CD14-positive monocyte (primary cell): ENCODE measurements around the gene RPUSD3. TPM values are rescaled to one million over a fixed set of nuclear protein-coding genes. Genes with fewer than 3 reads are reported as not detected.

Experiments
- DNase-seq, 3 donors: peaks; one replicate each; pipeline ENCODE4 v3.0.0-alpha.2; 2011 to 2022
- H2AFZ ChIP-seq: 2 replicates; pipeline ENCODE4 v1.6.0; 2012; ENCODE audit warnings: mild to moderate bottlenecking, low read depth, low read length, inconsistent platforms; ENCODE audit not compliant: insufficient read depth, poor library complexity, severe bottlenecking
- H3K27ac ChIP-seq, 2 donors: 1 replicate in 1 of 2; 2 replicates in 1 of 2; pipeline ENCODE4 v1.5.1; 2012 to 2013; ENCODE audit warnings: low read length in 2 of 2, control low read depth in 1 of 2, inconsistent platforms in 1 of 2, low read depth in 1 of 2, mild to moderate bottlenecking in 1 of 2
- H3K27me3 ChIP-seq, 2 donors: one replicate each; pipeline versions ENCODE4 v1.6.0 to v1.6.1; 2011 to 2013; ENCODE audit warnings: low read length in 2 of 2; ENCODE audit not compliant: control insufficient read depth in 2 of 2, insufficient read depth in 2 of 2
- H3K36me3 ChIP-seq, 2 donors: replicated peaks in 1 of 2; 1 replicate in 1 of 2; 2 replicates in 1 of 2; pipeline versions ENCODE4 v1.5.1 to v1.6.1; 2012 to 2013; ENCODE audit warnings: low read length in 2 of 2, control low read depth in 1 of 2, inconsistent platforms in 1 of 2, mild to moderate bottlenecking in 1 of 2; ENCODE audit not compliant: insufficient read depth in 2 of 2, control insufficient read depth in 1 of 2
- H3K4me1 ChIP-seq, 2 donors: 1 replicate in 1 of 2; 2 replicates in 1 of 2; pipeline versions ENCODE4 v1.5.1 to v1.6.1; 2012 to 2013; ENCODE audit warnings: low read length in 2 of 2, control low read depth in 1 of 2, inconsistent platforms in 1 of 2, mild to moderate bottlenecking in 1 of 2, moderate library complexity in 1 of 2; ENCODE audit not compliant: insufficient read depth in 2 of 2, control insufficient read depth in 1 of 2
- H3K4me2 ChIP-seq: replicated peaks from 2 replicates; pipeline ENCODE3; 2012; ENCODE audit warnings: low read length, moderate library complexity, mild to moderate bottlenecking; ENCODE audit not compliant: poor library complexity, severe bottlenecking; ENCODE audit errors: extremely low read depth
- H3K4me3 ChIP-seq, 3 experiments: fragments of 200-600 bp in 1 of 3; sonication (generic) in 1 of 3; replicated peaks in 1 of 3; 1 replicate in 2 of 3; 2 replicates in 1 of 3; pipeline ENCODE4 v1.5.1; 2011 to 2013; ENCODE audit warnings: low read length in 3 of 3, mild to moderate bottlenecking in 3 of 3, control low read depth in 2 of 3, low read depth in 2 of 3, inconsistent platforms in 1 of 3, moderate library complexity in 1 of 3
- H3K79me2 ChIP-seq: 2 replicates; pipeline ENCODE4 v1.6.0; 2012; ENCODE audit warnings: mild to moderate bottlenecking, control low read depth, inconsistent platforms, low read length, moderate library complexity; ENCODE audit not compliant: insufficient read depth
- H3K9ac ChIP-seq: 2 replicates; pipeline ENCODE4 v1.6.0; 2017; ENCODE audit warnings: low read length, mild to moderate bottlenecking; ENCODE audit not compliant: insufficient read depth, poor library complexity, severe bottlenecking
- H3K9me3 ChIP-seq, 2 donors: replicated peaks in 1 of 2; 1 replicate in 1 of 2; 2 replicates in 1 of 2; pipeline versions ENCODE4 v1.5.1 to v1.6.1; 2012 to 2013; ENCODE audit warnings: low read length in 2 of 2, control low read depth in 1 of 2; ENCODE audit not compliant: control insufficient read depth in 1 of 2, insufficient read depth in 1 of 2
- H4K20me1 ChIP-seq: 2 replicates; pipeline ENCODE4 v1.6.0; 2012; ENCODE audit warnings: mild to moderate bottlenecking, low read length, control low read depth, moderate library complexity; ENCODE audit not compliant: insufficient read depth
- H3K27ac Mint-ChIP-seq, 7 donors: one replicate each; pipeline ENCODE4 v1.8.0; 2020; ENCODE audit warnings: mild to moderate bottlenecking in 7 of 7, mixed read lengths in 7 of 7, moderate library complexity in 6 of 7, inconsistent platforms in 2 of 7
- H3K27me3 Mint-ChIP-seq, 3 donors: one replicate each; pipeline ENCODE4 v1.8.0; 2021 to 2022; ENCODE audit warnings: low read depth in 3 of 3, mild to moderate bottlenecking in 3 of 3, mixed read lengths in 3 of 3, moderate library complexity in 3 of 3, inconsistent platforms in 1 of 3
- H3K36me3 Mint-ChIP-seq, 2 donors: one replicate each; pipeline ENCODE4 v1.8.0; 2020; ENCODE audit warnings: mixed read lengths in 2 of 2, inconsistent platforms in 1 of 2, mild to moderate bottlenecking in 1 of 2
- H3K4me1 Mint-ChIP-seq: one replicate; pipeline ENCODE4 v1.8.0; 2020; ENCODE audit warnings: mild to moderate bottlenecking, mixed read lengths
- H3K4me3 Mint-ChIP-seq, 2 donors: one replicate each; pipeline ENCODE4 v1.8.0; 2020; ENCODE audit warnings: mild to moderate bottlenecking in 2 of 2, mixed read lengths in 2 of 2, moderate library complexity in 1 of 2
- H3K9me3 Mint-ChIP-seq, 7 donors: one replicate each; pipeline ENCODE4 v1.8.0; 2020 to 2022; ENCODE audit warnings: mixed read lengths in 7 of 7, mild to moderate bottlenecking in 6 of 7, moderate library complexity in 6 of 7, inconsistent platforms in 2 of 7
- WGBS: methylation state at CpG from one replicate; pipeline ENCODE4 v1.1.5; 2013; ENCODE audit warnings: missing lambda C conversion rate; ENCODE audit not compliant: insufficient coverage; 5-methylcytosine and 5-hydroxymethylcytosine counted together
- intact Hi-C, 2 donors: fragments of 100-400 bp; cut with micrococcal nuclease; formaldehyde crosslinking; loops; one replicate each; pipeline versions ENCODE4 v1.15.0 to v1.15.1; 2023
- polyA plus RNA-seq, 3 donors: library from polyadenylated mRNA; depleted of rRNA in 1 of 3; unstranded in 2 of 3; stranded (reverse) in 1 of 3; fragments of 300-500 nt in 2 of 3; fragments of >200 nt in 1 of 3; fragmentation: Illumina TruSeq in 2 of 3; gene quantifications; 1 replicate in 2 of 3; 2 replicates in 1 of 3; pipeline ENCODE4 v1.2.3, GENCODE V29; 2012 to 2021
- TF ChIP-seq, protein P1 (sequence below): fragments of 200-600 bp; IDR thresholded peaks from one replicate; pipeline ENCODE4 v1.8.0; 2022; ENCODE audit warnings: antibody characterized with exemption, mild to moderate bottlenecking

Gene RPUSD3
- polyA plus RNA-seq, 3 donors = 42.6 to 51.5 (median 43.4) TPM

DNA sequence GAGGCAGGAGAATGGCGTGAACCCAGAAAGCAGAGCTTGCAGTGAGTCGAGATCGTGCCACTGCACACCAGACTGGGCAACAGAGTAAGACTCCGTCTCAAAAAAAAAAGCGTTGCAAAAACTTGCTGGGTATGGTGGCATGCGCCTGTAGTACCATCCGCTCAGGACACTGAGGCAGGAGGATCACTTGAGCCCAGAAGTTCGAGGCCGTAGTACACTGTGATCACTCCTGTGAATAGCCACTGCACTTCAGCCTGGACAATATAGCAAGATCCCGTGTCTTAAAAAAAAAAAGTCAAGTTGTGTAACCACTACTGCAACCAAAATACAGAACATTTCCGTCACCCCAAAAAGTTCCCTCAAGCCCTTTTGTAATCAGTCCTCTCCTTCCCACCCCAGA lies 49.4 kb downstream of the RPUSD3 start:
- H3K36me3 Mint-ChIP-seq = peaks cover 31 to 58% of the 10 kb centered on the region in 2 donors
- peak overlapping the region; percentile 55 to 100 (median 97) for H3K27ac Mint-ChIP-seq
- intact Hi-C loops = loop anchor here (5.0 to 10.0 kb wide), 5 partner anchors 48 to 150 kb away; partner anchors contain the start of genes MTMR14 (in 2 of the 2), RPUSD3 (in 2 of the 2) and BRPF1 (in 1 of the 2)
- peaks cover 35% of the 10 kb centered on the region for H3K4me1 Mint-ChIP-seq
- Histone ChIP-seq H2AFZ (no peak overlapping the region), H3K9me3 (no peaks in the 10 kb centered on the region), H3K4me2 (peak overlapping the region; percentile 86), H3K79me2 (peaks cover 95% of the 10 kb centered on the region), H3K27ac (peak overlapping the region; percentile 1 to 97), H3K9ac (no peak overlapping the region), H3K4me3 (peak overlapping the region in 1 of 3 experiments; percentile 96), H3K36me3 (peaks cover 37 to 56% of the 10 kb centered on the region in 2 donors), H3K4me1 (peaks cover 39 to 42% of the 10 kb centered on the region in 2 donors), H3K27me3 (no peaks in the 10 kb centered on the region), H4K20me1 (peaks cover 62% of the 10 kb centered on the region)
- DNase-seq = no peak
- H3K27me3 Mint-ChIP-seq = peaks cover 0 to 1% (median 0%) of the 10 kb centered on the region in 3 donors
- 93% methylated on average over 10 of the region's 11 CpGs for WGBS
- H3K4me3 Mint-ChIP-seq = peak overlapping the region; percentile 39 to 99
- peaks cover 0 to 3% (median 0%) of the 10 kb centered on the region in 7 donors for H3K9me3 Mint-ChIP-seq
- TF ChIP-seq, protein P1, sequence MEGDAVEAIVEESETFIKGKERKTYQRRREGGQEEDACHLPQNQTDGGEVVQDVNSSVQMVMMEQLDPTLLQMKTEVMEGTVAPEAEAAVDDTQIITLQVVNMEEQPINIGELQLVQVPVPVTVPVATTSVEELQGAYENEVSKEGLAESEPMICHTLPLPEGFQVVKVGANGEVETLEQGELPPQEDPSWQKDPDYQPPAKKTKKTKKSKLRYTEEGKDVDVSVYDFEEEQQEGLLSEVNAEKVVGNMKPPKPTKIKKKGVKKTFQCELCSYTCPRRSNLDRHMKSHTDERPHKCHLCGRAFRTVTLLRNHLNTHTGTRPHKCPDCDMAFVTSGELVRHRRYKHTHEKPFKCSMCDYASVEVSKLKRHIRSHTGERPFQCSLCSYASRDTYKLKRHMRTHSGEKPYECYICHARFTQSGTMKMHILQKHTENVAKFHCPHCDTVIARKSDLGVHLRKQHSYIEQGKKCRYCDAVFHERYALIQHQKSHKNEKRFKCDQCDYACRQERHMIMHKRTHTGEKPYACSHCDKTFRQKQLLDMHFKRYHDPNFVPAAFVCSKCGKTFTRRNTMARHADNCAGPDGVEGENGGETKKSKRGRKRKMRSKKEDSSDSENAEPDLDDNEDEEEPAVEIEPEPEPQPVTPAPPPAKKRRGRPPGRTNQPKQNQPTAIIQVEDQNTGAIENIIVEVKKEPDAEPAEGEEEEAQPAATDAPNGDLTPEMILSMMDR = no peak

DNA sequence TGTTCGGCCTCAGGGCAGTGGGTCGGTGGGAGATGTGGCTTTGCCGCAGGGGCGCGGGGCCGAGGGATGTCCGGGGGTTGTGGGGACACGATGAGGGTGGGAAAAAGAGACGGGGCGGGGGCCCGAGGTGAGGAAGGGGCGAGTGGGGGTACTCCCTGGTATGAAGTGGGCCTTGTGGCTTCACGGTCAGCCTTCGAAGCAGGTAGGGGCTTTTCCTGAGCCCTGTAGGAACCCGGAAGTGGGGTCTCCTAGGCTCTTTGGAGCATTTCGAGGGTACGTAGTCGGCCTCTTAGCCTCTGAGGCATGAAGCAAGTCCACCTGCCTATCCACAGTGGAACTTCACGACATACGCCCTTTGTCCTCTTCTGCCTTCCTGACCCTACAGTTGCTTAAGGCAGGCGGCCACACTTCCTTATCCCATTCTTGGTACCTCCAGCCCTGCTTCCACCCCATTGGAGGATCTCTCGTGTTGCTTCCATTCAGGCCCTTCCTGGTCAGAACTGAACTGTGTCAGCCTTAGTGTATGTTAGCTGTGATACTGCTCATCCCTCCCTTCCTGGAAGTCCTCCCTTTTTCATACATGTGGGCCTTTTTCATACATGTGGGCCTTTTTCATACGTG lies 50.5 kb downstream of the RPUSD3 start:
- DNase-seq = peak; percentile 58 to 79 (median 60)
- no peaks in the 10 kb centered on the region for H3K9me3 ChIP-seq
- intact Hi-C loops = loop anchor here (2.0 to 10.0 kb wide), 10 partner anchors 42 to 528 kb away; partner anchors contain the start of genes BRPF1 (in 2 of the 2), MTMR14 (in 2 of the 2), RPUSD3 (in 2 of the 2) and OGG1 (in 1 of the 2)
- peak overlapping the region; percentile 93 to 99 for H3K4me3 Mint-ChIP-seq
- peak overlapping the region; percentile 86 for H3K4me2 ChIP-seq
- H3K4me1 Mint-ChIP-seq = peaks cover 35% of the 10 kb centered on the region
- H4K20me1 ChIP-seq = peaks cover 50% of the 10 kb centered on the region
- peak overlapping the region; percentile 87 to 100 (median 99) for H3K27ac Mint-ChIP-seq
- H3K4me3 ChIP-seq = peak overlapping the region; percentile 76 to 96 (median 77)
- H3K79me2 ChIP-seq = peaks cover 87% of the 10 kb centered on the region
- TF ChIP-seq, protein P1 = no peak
- H3K27me3 Mint-ChIP-seq = peaks cover 0 to 1% (median 0%) of the 10 kb centered on the region in 3 donors
- H3K9me3 Mint-ChIP-seq = peaks cover 0 to 4% (median 0%) of the 10 kb centered on the region in 7 donors
- H3K4me1 ChIP-seq = peaks cover 39 to 42% of the 10 kb centered on the region in 2 donors
- H3K27me3 ChIP-seq = no peaks in the 10 kb centered on the region
- WGBS = 0% methylated on average over 19 of the region's 23 CpGs
- H3K36me3 Mint-ChIP-seq = peaks cover 30 to 61% of the 10 kb centered on the region in 2 donors
- peak overlapping the region; percentile 99 for H3K9ac ChIP-seq
- H3K27ac ChIP-seq = peak overlapping the region; percentile 91 to 97
- H2AFZ ChIP-seq = peak overlapping the region; percentile 81
- H3K36me3 ChIP-seq = peaks cover 31 to 52% of the 10 kb centered on the region in 2 donors
